MCF 10A (cell line): ENCODE results near the gene SLC2A11. TPM values are rescaled to one million over a fixed set of nuclear protein-coding genes. Genes with fewer than 3 reads are reported as not detected.

Experiments
- BruUV-seq: library from RNA; stranded (reverse); fragments of 400-500 nt; replicated peaks from 2 replicates; lab custom pipeline; 2021; lab: Mats Ljungman, UMichigan
- CTCF ChIA-PET: fragments of 300-600 bp; sonication (Branson Sonifier 250); formaldehyde crosslinking; extraction: SDS; loops from one replicate; lab custom pipeline; 2021; ENCODE audit warnings: antibody characterized with exemption, inconsistent platforms; lab: Yijun Ruan, JAX
- POLR2A ChIA-PET: fragments of 300-600, 350-650 bp; sonication (Branson Sonifier 250); formaldehyde crosslinking; extraction: SDS; loops from one replicate; lab custom pipeline; 2020; ENCODE audit warnings: antibody characterized with exemption, inconsistent platforms; lab: Yijun Ruan, JAX
- DNase-seq: peaks from one replicate; pipeline ENCODE4 v3.0.0-alpha.2; 2018; ENCODE audit not compliant: unreplicated experiment
- H3K27ac Mint-ChIP-seq: one replicate; pipeline ENCODE4 v1.8.0; 2022; ENCODE audit warnings: mild to moderate bottlenecking, low read depth, mixed read lengths; ENCODE audit not compliant: unreplicated experiment
- H3K27me3 Mint-ChIP-seq: one replicate; pipeline ENCODE4 v1.8.0; 2022; ENCODE audit warnings: mixed read lengths; ENCODE audit not compliant: insufficient read depth, unreplicated experiment
- H3K36me3 Mint-ChIP-seq: one replicate; pipeline ENCODE4 v1.8.0; 2022; ENCODE audit warnings: mild to moderate bottlenecking, moderate library complexity, mixed read lengths; ENCODE audit not compliant: insufficient read depth, unreplicated experiment
- H3K4me1 Mint-ChIP-seq: one replicate; pipeline ENCODE4 v1.8.0; 2022; ENCODE audit warnings: mixed read lengths; ENCODE audit not compliant: insufficient read depth, unreplicated experiment
- H3K4me3 Mint-ChIP-seq: one replicate; pipeline ENCODE4 v1.8.0; 2022; ENCODE audit warnings: mild to moderate bottlenecking, moderate library complexity, mixed read lengths; ENCODE audit not compliant: unreplicated experiment
- H3K9me3 Mint-ChIP-seq: one replicate; pipeline ENCODE4 v1.8.0; 2022; ENCODE audit warnings: mixed read lengths; ENCODE audit not compliant: unreplicated experiment
- CTCF ChIP-seq: fragments of 200-600 bp; IDR thresholded peaks from one replicate; pipeline ENCODE4 v1.8.0; 2022; ENCODE audit warnings: antibody characterized with exemption, mild to moderate bottlenecking; ENCODE audit not compliant: unreplicated experiment
- intact Hi-C: fragments of 100-400 bp; cut with micrococcal nuclease; formaldehyde crosslinking; loops from 2 replicates; pipeline ENCODE4 v1.14.1; 2022
- total RNA-seq: library from RNA; stranded (reverse); gene quantifications from 2 replicates; pipeline ENCODE4 v1.2.3, GENCODE V29; 2022

The SLC2A11 gene
- total RNA-seq, 1 experiment from 2014 or later: 9.6 TPM

- CTCF ChIA-PET: interaction anchor here (0.5 to 1.4 kb wide), 4 partner anchors 15 to 136 kb away, joined by 3 to 4 read pairs (median 4); partner anchors contain the start of gene MIF
- no TSS peak for BruUV-seq
- peaks cover 7% of the 10 kb centered on the region for H3K4me1 Mint-ChIP-seq
These were observed 51.7 kb downstream of the SLC2A11 start for GRCh38 chr22:23909296-23909898.

GRCh38 chr22:23910496-23911190 is 53.0 kb downstream of the SLC2A11 start:
- H3K36me3 Mint-ChIP-seq: no peaks in the 10 kb centered on the region
- ChIA-PET CTCF (interaction anchor here (0.6 to 1.7 kb wide), 5 partner anchors 16 to 624 kb away, joined by 3 to 6 read pairs (median 4); partner anchors contain the start of gene MIF), POLR2A (interaction anchor here (1.8 kb wide), 1 partner anchor 16 kb away, joined by 5 read pairs; the partner anchor contains the start of gene MIF)
- intact Hi-C loops: no loop called here
- DNase-seq: no peak
- no peaks in the 10 kb centered on the region for H3K27me3 Mint-ChIP-seq
- no peak overlapping the region for H3K4me3 Mint-ChIP-seq
- peaks cover 7% of the 10 kb centered on the region for H3K4me1 Mint-ChIP-seq
- no peaks in the 10 kb centered on the region for H3K9me3 Mint-ChIP-seq
- no TSS peak for BruUV-seq
- TF ChIP-seq CTCF: no peak
- no peak overlapping the region for H3K27ac Mint-ChIP-seq

More at GRCh38 chr22:23909296-23909898, 51.7 kb downstream of the SLC2A11 start:
- intact Hi-C loops: no loop called here
- DNase-seq: no peak
- H3K9me3 Mint-ChIP-seq: no peaks in the 10 kb centered on the region
- no peak for TF ChIP-seq CTCF
- no peak overlapping the region for H3K4me3 Mint-ChIP-seq
- POLR2A ChIA-PET: interaction anchor here (0.6 to 1.8 kb wide), 2 partner anchors 15 to 98 kb away, joined by 3 to 5 read pairs; partner anchors contain the start of gene MIF
- no peaks in the 10 kb centered on the region for H3K36me3 Mint-ChIP-seq
- no peaks in the 10 kb centered on the region for H3K27me3 Mint-ChIP-seq
- H3K27ac Mint-ChIP-seq: no peak overlapping the region

GRCh38 chr22:23911318-23911980 is 53.8 kb downstream of the SLC2A11 start:
- ChIA-PET POLR2A (interaction anchor here (1.1 to 3.2 kb wide), 3 partner anchors 9 to 54 kb away, joined by 3 to 59 read pairs (median 47); partner anchors contain the start of genes MIF and SLC2A11), CTCF (interaction anchor here (0.8 to 1.7 kb wide), 2 partner anchors 17 to 18 kb away, joined by 3 to 6 read pairs; partner anchors contain the start of gene MIF)
- no peak for TF ChIP-seq CTCF
- Mint-ChIP-seq H3K27me3 (no peaks in the 10 kb centered on the region), H3K4me1 (peaks cover 7% of the 10 kb centered on the region), H3K27ac (no peak overlapping the region), H3K36me3 (no peaks in the 10 kb centered on the region), H3K4me3 (no peak overlapping the region), H3K9me3 (no peaks in the 10 kb centered on the region)
- intact Hi-C loops: no loop called here
- DNase-seq: no peak
- no TSS peak for BruUV-seq
